HepG2 (cell line): ENCODE results near the gene HNRNPH2. TPM values are rescaled to one million over a fixed set of nuclear protein-coding genes. Genes with fewer than 3 reads are reported as not detected.

Source experiments
- BRD4 ChIP-seq: sonication (generic); formaldehyde crosslinking; IDR thresholded peaks from 2 replicates; pipeline ENCODE4 v1.4.0; 2020; ENCODE audit warnings: missing genetic modification reagents
- CBX2 ChIP-seq, 2 experiments: fragments of 200-600 bp in 1 of 2; sonication (generic); formaldehyde crosslinking in 1 of 2; IDR thresholded peaks; 2 replicates each; pipeline versions ENCODE4 v1.7.0 to v1.8.1; 2018 to 2022; ENCODE audit warnings: low read depth in 2 of 2, low read length in 1 of 2, mild to moderate bottlenecking in 1 of 2, missing genetic modification reagents in 1 of 2
- FLYWCH1 ChIP-seq: sonication (generic); formaldehyde crosslinking; IDR thresholded peaks from 2 replicates; pipeline ENCODE4 v1.8.1; 2023; ENCODE audit warnings: mild to moderate bottlenecking, missing genetic modification reagents
- HOXA5 ChIP-seq: sonication (generic); formaldehyde crosslinking; IDR thresholded peaks from 2 replicates; pipeline ENCODE4 v1.4.0; 2020; ENCODE audit warnings: missing genetic modification reagents
- IRX3 ChIP-seq: sonication (generic); formaldehyde crosslinking; IDR thresholded peaks from 2 replicates; pipeline ENCODE4 v1.8.1; 2023; ENCODE audit warnings: mild to moderate bottlenecking, low read depth, missing genetic modification reagents, borderline replicate concordance
- KLF13 ChIP-seq: sonication (generic); formaldehyde crosslinking; IDR thresholded peaks from 2 replicates; pipeline ENCODE4 v1.4.0; 2020; ENCODE audit warnings: mild to moderate bottlenecking, missing genetic modification reagents
- LBX2 ChIP-seq: sonication (generic); formaldehyde crosslinking; IDR thresholded peaks from 2 replicates; pipeline ENCODE4 v1.5.0; 2020; ENCODE audit warnings: missing genetic modification reagents, mild to moderate bottlenecking, borderline replicate concordance
- MEF2D ChIP-seq: sonication (generic); formaldehyde crosslinking; IDR thresholded peaks from 2 replicates; pipeline ENCODE4 v1.5.1; 2020; ENCODE audit warnings: mild to moderate bottlenecking, missing genetic modification reagents
- MXD3 ChIP-seq: IDR thresholded peaks from 2 replicates; pipeline ENCODE4 v1.6.1; 2016; ENCODE audit warnings: mild to moderate bottlenecking, missing biosample characterization, missing genetic modification reagents
- PAXIP1 ChIP-seq: sonication (generic); formaldehyde crosslinking; conservative IDR thresholded peaks from 2 replicates; pipeline ENCODE4 v1.4.0; 2020; ENCODE audit warnings: mild to moderate bottlenecking, missing genetic modification reagents, moderate library complexity
- ZBTB46 ChIP-seq: sonication (generic); formaldehyde crosslinking; IDR thresholded peaks from 2 replicates; pipeline ENCODE4 v1.4.0; 2020; ENCODE audit warnings: mild to moderate bottlenecking, missing genetic modification reagents, borderline replicate concordance
- ZFX ChIP-seq: sonication (generic); formaldehyde crosslinking; IDR thresholded peaks from 2 replicates; pipeline ENCODE4 v1.4.0; 2020; ENCODE audit warnings: mild to moderate bottlenecking, low read depth, missing genetic modification reagents, moderate library complexity
- ZNF280D ChIP-seq: sonication (generic); formaldehyde crosslinking; IDR thresholded peaks from 2 replicates; pipeline ENCODE4 v1.5.1; 2020; ENCODE audit warnings: mild to moderate bottlenecking, missing genetic modification reagents
- ZNF333 ChIP-seq: sonication (generic); formaldehyde crosslinking; IDR thresholded peaks from 2 replicates; pipeline ENCODE4 v1.4.0; 2020; ENCODE audit warnings: mild to moderate bottlenecking, missing genetic modification reagents, borderline replicate concordance
- ZNF770 ChIP-seq: sonication (generic); formaldehyde crosslinking; IDR thresholded peaks from 2 replicates; pipeline ENCODE4 v1.5.0; 2020; ENCODE audit warnings: mild to moderate bottlenecking, missing genetic modification reagents
- ZNF879 ChIP-seq: sonication (generic); formaldehyde crosslinking; IDR thresholded peaks from 2 replicates; pipeline ENCODE4 v1.8.1; 2023; ENCODE audit warnings: missing genetic modification reagents
- polyA plus RNA-seq, 8 experiments: library from polyadenylated mRNA; depleted of rRNA in 3 of 8; stranded (reverse) in 7 of 8; unstranded in 1 of 8; fragments of >200 nt; fragmentation: Illumina TruSeq in 4 of 8; extraction: Trizol in 4 of 8; gene quantifications; 2 replicates each; pipeline versions ENCODE4 v1.2.1 to v1.2.3, GENCODE V29; 2011 to 2016; ENCODE audit warnings: low read depth in 4 of 8, missing spikeins in 1 of 8, mixed read lengths in 1 of 8; ENCODE audit not compliant: insufficient read depth in 1 of 8
- total RNA-seq, 5 experiments: library from RNA; depleted of rRNA; stranded (reverse); fragments of >200 nt; fragmentation: Illumina TruSeq; extraction: Trizol; gene quantifications; 2 replicates each; pipeline ENCODE4 v1.2.3, GENCODE V29; 2016; ENCODE audit warnings: low read depth in 1 of 5

HNRNPH2 gene
- total and polyA plus RNA-seq, 2 of the 13 experiments (the other 11 are each of a cell fraction or from before 2014, with no cell fraction given): 23.8 to 56.9 TPM

GRCh38 chrX:101407748-101408531 lies at the start of gene HNRNPH2, which contains the start of gene GLA (continued):
- no peak for TF ChIP-seq ZNF770
- TF ChIP-seq KLF13 (CRISPR knock-in tag): no peak
- no peak for TF ChIP-seq ZNF333
- TF ChIP-seq CBX2 (IDR thresholded peaks at IDR 0.05; ENCODE audit: low read depth, low read length): no peak
- TF ChIP-seq CBX2 (CRISPR knock-in tag; IDR thresholded peaks at IDR 0.05; ENCODE audit: low read depth): no peak
- no peak for TF ChIP-seq HOXA5 (CRISPR knock-in tag)
- TF ChIP-seq ZFX (CRISPR knock-in tag): no peak
- no peak for TF ChIP-seq MEF2D (CRISPR knock-in tag)
- TF ChIP-seq ZNF879 (CRISPR knock-in tag): no peak
- no peak for TF ChIP-seq MXD3 (CRISPR knock-in tag)
- TF ChIP-seq ZBTB46: no peak
- no peak for TF ChIP-seq FLYWCH1 (CRISPR knock-in tag)
- TF ChIP-seq IRX3 (CRISPR knock-in tag): no peak
- TF ChIP-seq PAXIP1 (CRISPR knock-in tag): 0 out of 2 replicates have a peak, but pooled peaks have one; percentile 13
- TF ChIP-seq LBX2 (CRISPR knock-in tag): no peak
- TF ChIP-seq ZNF280D (CRISPR knock-in tag): no peak
- no peak for TF ChIP-seq BRD4 (CRISPR knock-in tag)
